Aorta (tissue), 5 donors: ENCODE measurements around the gene KIFC1. TPM values are rescaled to one million over a fixed set of nuclear protein-coding genes. Genes with fewer than 3 reads are reported as not detected.

Experiments
- ATAC-seq: fragments of 200-7000 bp; cut with Tn5 transposase; one replicate; pipeline ENCODE4 v1.9.1; 2022; ENCODE audit warnings: moderate library complexity; ENCODE audit not compliant: low FRiP score
- DNase-seq, 2 donors: peaks; one replicate each; pipeline ENCODE4 v3.0.0-alpha.2; 2020
- H3K27ac ChIP-seq, 2 donors: one replicate each; pipeline ENCODE4 v1.5.1; 2013; ENCODE audit warnings: low read length in 2 of 2, mild to moderate bottlenecking in 2 of 2, moderate library complexity in 2 of 2, control low read depth in 1 of 2, inconsistent platforms in 1 of 2, low read depth in 1 of 2
- H3K27me3 ChIP-seq, 2 donors: one replicate each; pipeline ENCODE4 v1.6.1; 2013; ENCODE audit warnings: control low read depth in 1 of 2, low read length in 1 of 2, mild to moderate bottlenecking in 1 of 2, moderate library complexity in 1 of 2; ENCODE audit not compliant: insufficient read depth in 2 of 2, control insufficient read depth in 1 of 2
- H3K36me3 ChIP-seq, 2 donors: one replicate each; pipeline ENCODE4 v1.6.1; 2013; ENCODE audit warnings: control low read depth in 1 of 2, low read length in 1 of 2, mild to moderate bottlenecking in 1 of 2; ENCODE audit not compliant: insufficient read depth in 2 of 2, control insufficient read depth in 1 of 2
- H3K4me1 ChIP-seq, 2 donors: one replicate each; pipeline ENCODE4 v1.6.1; 2013; ENCODE audit warnings: low read length in 2 of 2, control low read depth in 1 of 2, mild to moderate bottlenecking in 1 of 2, moderate library complexity in 1 of 2; ENCODE audit not compliant: insufficient read depth in 2 of 2, control insufficient read depth in 1 of 2
- H3K4me3 ChIP-seq, 2 donors: one replicate each; pipeline ENCODE4 v1.5.1; 2013; ENCODE audit warnings: low read length in 2 of 2, control low read depth in 1 of 2, mild to moderate bottlenecking in 1 of 2
- H3K9me3 ChIP-seq: one replicate; pipeline ENCODE4 v1.6.1; 2013; ENCODE audit warnings: mild to moderate bottlenecking, low read length; ENCODE audit not compliant: control insufficient read depth
- WGBS, 2 donors: extraction: QIAGEN DNeasy Blood & Tissue Kit; methylation state at CpG; one replicate each; pipeline ENCODE4 v1.1.7; 2013; 5-methylcytosine and 5-hydroxymethylcytosine counted together
- intact Hi-C, 2 donors: fragments of 100-400 bp; cut with DNase I; formaldehyde crosslinking; loops; one replicate each; pipeline versions ENCODE4 v1.14.2 to v1.15.0; 2022
- polyA plus RNA-seq, 2 donors: library from polyadenylated mRNA; stranded (reverse); fragments of 200-250 nt; gene quantifications; one replicate each; pipeline ENCODE4 v1.2.3, GENCODE V29; 2013
- total RNA-seq, 2 donors: library from RNA; stranded (reverse); fragmentation: NEBNext Ultra II Directional; extraction: Animal tissue kit (Norgen Biotek cat#: 25700); gene quantifications; one replicate each; pipeline ENCODE4 v1.2.1, GENCODE V29; 2021
- donor health status: healthy with polysubstance abuse.
- donor health status: Bipolar disorder and iron deficiency.
- donor health status: DM: no; HTN: no; CAD: no.
- donor health status: DM: no; HTN: no; CAD: no.
- donor health status: DM: yes; HTN: yes; CAD: no.

KIFC1 gene
- total and polyA plus RNA-seq, 4 donors: 1.3 to 2.0 (median 1.5) TPM; not detected in 1

DNA sequence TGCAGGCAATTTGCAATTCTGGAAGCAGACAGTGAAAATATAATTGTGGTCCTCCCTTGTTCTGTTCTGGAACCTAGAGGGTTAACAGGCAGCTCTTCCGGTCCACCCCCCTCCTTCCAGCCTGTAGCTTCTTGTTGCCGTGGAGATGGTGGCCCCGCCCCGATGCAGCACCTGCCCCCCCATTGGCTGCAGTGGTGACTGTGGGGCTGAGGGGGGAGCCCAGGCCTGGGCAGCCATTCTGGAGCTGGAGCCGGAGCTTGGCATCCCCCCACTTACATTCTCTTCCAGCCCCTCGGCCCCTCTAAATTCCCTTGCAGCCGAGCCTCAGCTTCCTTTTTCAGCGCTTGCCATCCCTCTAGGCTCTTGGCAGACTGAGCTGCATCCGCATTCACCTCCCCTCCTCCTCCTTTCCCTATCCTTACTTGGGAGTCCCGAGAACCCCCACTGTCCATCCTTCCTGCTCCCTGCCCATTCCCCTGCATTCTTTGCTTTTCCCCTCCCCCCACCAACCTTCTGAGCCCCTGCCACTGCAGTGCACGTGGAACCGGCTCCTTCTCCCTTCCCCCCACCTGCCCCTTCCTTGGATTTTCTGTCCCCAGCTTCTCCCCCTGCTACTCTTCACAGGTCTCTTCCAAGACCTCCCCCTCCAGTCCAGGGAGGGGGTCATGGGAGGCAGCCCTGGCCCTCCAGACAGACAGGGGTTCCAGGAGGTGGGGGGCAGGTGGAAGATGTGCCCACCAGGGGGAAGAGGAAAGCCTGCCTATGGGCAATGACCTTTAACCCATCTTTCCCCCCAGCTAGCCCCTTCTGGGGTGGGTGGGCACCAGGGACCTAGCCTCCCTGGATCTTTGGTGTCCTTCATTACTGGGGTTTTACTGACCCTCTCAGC is 39.6 kb downstream of the KIFC1 start:
- Histone ChIP-seq H3K4me3 (no peak overlapping the region), H3K4me1 (no peaks in the 10 kb centered on the region), H3K27ac (no peak overlapping the region), H3K36me3 (peaks cover 0 to 4% of the 10 kb centered on the region in 2 donors), H3K9me3 (no peaks in the 10 kb centered on the region), H3K27me3 (no peaks in the 10 kb centered on the region)
- ATAC-seq: no peak
- DNase-seq: peak; percentile 43 to 89
- WGBS, 2 donors: 3 to 6% methylated on average over 10 to 12 of the region's 12 CpGs
- intact Hi-C loops: no loop called here

- DNase-seq: peak in 1 of 2 donors; percentile 53
- H3K27ac ChIP-seq: no peak overlapping the region
- 67 to 68% methylated on average over 10 to 12 of the region's 12 CpGs for WGBS, 2 donors
- H3K4me1 ChIP-seq: no peaks in the 10 kb centered on the region
- peaks cover 0 to 4% of the 10 kb centered on the region in 2 donors for H3K36me3 ChIP-seq
- intact Hi-C loops: loop anchor here in 1 of 2 donors (2.0 kb wide), 1 partner anchor 45 kb away; no protein-coding TSS in a partner anchor
- no peaks in the 10 kb centered on the region for H3K27me3 ChIP-seq
- no peak overlapping the region for H3K4me3 ChIP-seq
- H3K9me3 ChIP-seq: no peaks in the 10 kb centered on the region
- no peak for ATAC-seq
These were observed 40.4 kb downstream of the KIFC1 start for GRCh38 chr6:33431880-33432541.

GRCh38 chr6:33432546-33432945 is 40.9 kb downstream of the KIFC1 start:
- Histone ChIP-seq H3K9me3 (no peaks in the 10 kb centered on the region), H3K4me1 (no peaks in the 10 kb centered on the region), H3K36me3 (peaks cover 0 to 5% of the 10 kb centered on the region in 2 donors), H3K27ac (no peak overlapping the region), H3K27me3 (no peaks in the 10 kb centered on the region), H3K4me3 (no peak overlapping the region)
- WGBS, 2 donors: 72 to 78% methylated on average over 10 of the region's 10 CpGs
- ATAC-seq: no peak
- DNase-seq: peak in 1 of 2 donors; percentile 51
- intact Hi-C loops: loop anchor here in 1 of 2 donors (2.0 kb wide), 1 partner anchor 46 kb away; no protein-coding TSS in a partner anchor

GRCh38 chr6:33433001-33433543 is 41.4 kb downstream of the KIFC1 start:
- WGBS, 2 donors: 91 to 100% methylated on average over 1 of the region's 1 CpG
- intact Hi-C loops: loop anchor here in 1 of 2 donors (2.0 kb wide), 1 partner anchor 46 kb away; no protein-coding TSS in a partner anchor
- Histone ChIP-seq H3K27me3 (no peaks in the 10 kb centered on the region), H3K36me3 (peaks cover 0 to 9% of the 10 kb centered on the region in 2 donors), H3K4me1 (no peaks in the 10 kb centered on the region), H3K9me3 (no peaks in the 10 kb centered on the region), H3K27ac (no peak overlapping the region), H3K4me3 (no peak overlapping the region)
- peak in 1 of 2 donors; percentile 62 for DNase-seq
- no peak for ATAC-seq

- no peak overlapping the region for H3K27ac ChIP-seq
- no peaks in the 10 kb centered on the region for H3K27me3 ChIP-seq
- H3K36me3 ChIP-seq: peaks cover 0 to 10% of the 10 kb centered on the region in 2 donors
- H3K9me3 ChIP-seq: no peaks in the 10 kb centered on the region
- intact Hi-C loops: loop anchor here in 1 of 2 donors (2.0 kb wide), 1 partner anchor 47 kb away; no protein-coding TSS in a partner anchor
- WGBS, 2 donors: 4 to 6% methylated on average over 7 to 16 of the region's 17 CpGs
- no peak overlapping the region for H3K4me3 ChIP-seq
- no peak for DNase-seq
- ATAC-seq: peak; percentile 50
- H3K4me1 ChIP-seq: no peaks in the 10 kb centered on the region
These were observed 42.0 kb downstream of the KIFC1 start for GRCh38 chr6:33433544-33434191.

- WGBS, 2 donors: 77 to 88% methylated on average over 4 of the region's 4 CpGs
- H3K27ac ChIP-seq: no peak overlapping the region
- ATAC-seq (no peak), DNase-seq (no peak)
- no peaks in the 10 kb centered on the region for H3K27me3 ChIP-seq
- no peaks in the 10 kb centered on the region for H3K9me3 ChIP-seq
- intact Hi-C loops: no loop called here
- H3K4me1 ChIP-seq: no peaks in the 10 kb centered on the region
- peaks cover 0 to 10% of the 10 kb centered on the region in 2 donors for H3K36me3 ChIP-seq
- H3K4me3 ChIP-seq: no peak overlapping the region
These were observed 43.3 kb downstream of the KIFC1 start for GRCh38 chr6:33434961-33435360.

DNA sequence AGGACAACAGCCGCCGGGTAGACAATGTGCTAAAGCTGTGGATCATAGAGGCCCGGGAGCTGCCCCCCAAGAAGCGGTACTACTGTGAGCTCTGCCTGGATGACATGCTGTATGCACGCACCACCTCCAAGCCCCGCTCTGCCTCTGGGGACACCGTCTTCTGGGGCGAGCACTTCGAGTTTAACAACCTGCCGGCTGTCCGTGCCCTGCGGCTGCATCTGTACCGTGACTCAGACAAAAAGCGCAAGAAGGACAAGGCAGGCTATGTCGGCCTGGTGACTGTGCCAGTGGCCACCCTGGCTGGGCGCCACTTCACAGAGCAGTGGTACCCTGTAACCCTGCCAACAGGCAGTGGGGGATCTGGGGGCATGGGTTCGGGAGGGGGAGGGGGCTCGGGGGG is 46.0 kb downstream of the KIFC1 start:
- DNase-seq: no peak
- H3K27ac ChIP-seq: no peak overlapping the region
- no peak for ATAC-seq
- H3K9me3 ChIP-seq: no peaks in the 10 kb centered on the region
- H3K4me3 ChIP-seq: no peak overlapping the region
- H3K36me3 ChIP-seq: peaks cover 0 to 18% of the 10 kb centered on the region in 2 donors
- intact Hi-C loops: no loop called here
- WGBS, 2 donors: 91 to 92% methylated on average over 18 of the region's 18 CpGs
- H3K4me1 ChIP-seq: no peaks in the 10 kb centered on the region
- no peaks in the 10 kb centered on the region for H3K27me3 ChIP-seq

GRCh38 chr6:33438978-33439594 is 47.5 kb downstream of the KIFC1 start:
- 95 to 97% methylated on average over 3 of the region's 3 CpGs for WGBS, 2 donors
- DNase-seq: no peak
- Histone ChIP-seq H3K9me3 (no peaks in the 10 kb centered on the region), H3K4me1 (no peaks in the 10 kb centered on the region), H3K4me3 (no peak overlapping the region), H3K36me3 (peaks cover 0 to 23% of the 10 kb centered on the region in 2 donors), H3K27me3 (no peaks in the 10 kb centered on the region), H3K27ac (no peak overlapping the region)
- ATAC-seq: no peak
- intact Hi-C loops: no loop called here
